ENCODE data around the gene MRS2.
A peak's percentile ranks its signal among the peaks of the same experiment; 100 is the strongest.
"Not testable (repeated sequence)": the region's sequence is repeated elsewhere in the genome, so short reads cannot be mapped to it uniquely, and the experiment has no call there.

MRS2 gene, protein sequence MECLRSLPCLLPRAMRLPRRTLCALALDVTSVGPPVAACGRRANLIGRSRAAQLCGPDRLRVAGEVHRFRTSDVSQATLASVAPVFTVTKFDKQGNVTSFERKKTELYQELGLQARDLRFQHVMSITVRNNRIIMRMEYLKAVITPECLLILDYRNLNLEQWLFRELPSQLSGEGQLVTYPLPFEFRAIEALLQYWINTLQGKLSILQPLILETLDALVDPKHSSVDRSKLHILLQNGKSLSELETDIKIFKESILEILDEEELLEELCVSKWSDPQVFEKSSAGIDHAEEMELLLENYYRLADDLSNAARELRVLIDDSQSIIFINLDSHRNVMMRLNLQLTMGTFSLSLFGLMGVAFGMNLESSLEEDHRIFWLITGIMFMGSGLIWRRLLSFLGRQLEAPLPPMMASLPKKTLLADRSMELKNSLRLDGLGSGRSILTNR

DNA sequence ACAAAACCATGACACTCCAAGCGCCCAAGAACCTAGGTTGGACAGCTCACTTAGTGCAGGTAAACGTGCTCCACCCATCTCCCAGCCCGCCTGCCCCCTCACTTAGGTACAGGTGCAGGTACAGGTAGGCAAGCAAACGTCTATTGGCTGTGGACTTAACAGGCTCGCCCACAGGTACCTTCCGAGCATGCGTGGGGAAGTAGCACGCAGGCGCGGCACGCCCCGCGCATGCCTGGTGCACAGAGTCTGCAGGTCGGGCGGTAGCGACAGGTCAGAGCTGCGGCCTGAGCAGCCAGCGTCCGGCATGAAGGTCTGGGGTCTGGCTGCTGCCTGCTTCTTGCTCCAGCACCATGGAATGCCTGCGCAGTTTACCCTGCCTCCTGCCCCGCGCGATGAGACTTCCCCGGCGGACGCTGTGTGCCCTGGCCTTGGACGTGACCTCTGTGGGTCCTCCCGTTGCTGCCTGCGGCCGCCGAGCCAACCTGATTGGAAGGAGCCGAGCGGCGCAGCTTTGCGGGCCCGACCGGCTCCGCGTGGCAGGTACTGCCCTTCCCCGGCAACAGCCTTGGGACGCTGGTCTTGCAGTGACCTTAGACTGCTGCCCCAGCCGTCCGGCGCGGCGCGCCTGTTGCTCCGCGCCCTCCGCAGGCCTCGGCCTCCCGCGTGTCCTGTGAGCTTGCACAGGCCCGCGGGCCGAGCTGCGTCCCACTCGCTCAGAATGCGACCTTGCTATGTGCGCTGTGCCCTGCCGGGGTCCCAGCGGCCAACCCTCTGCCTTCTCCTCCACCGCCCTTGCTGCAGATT is at the start of gene MRS2:
MRS2 (plus strand) TSS at position 240 of the 804 bp plus-strand sequence; CDS start at position 351, 111 bp downstream.
- DNase-seq, result peak; percentile 89

DNA sequence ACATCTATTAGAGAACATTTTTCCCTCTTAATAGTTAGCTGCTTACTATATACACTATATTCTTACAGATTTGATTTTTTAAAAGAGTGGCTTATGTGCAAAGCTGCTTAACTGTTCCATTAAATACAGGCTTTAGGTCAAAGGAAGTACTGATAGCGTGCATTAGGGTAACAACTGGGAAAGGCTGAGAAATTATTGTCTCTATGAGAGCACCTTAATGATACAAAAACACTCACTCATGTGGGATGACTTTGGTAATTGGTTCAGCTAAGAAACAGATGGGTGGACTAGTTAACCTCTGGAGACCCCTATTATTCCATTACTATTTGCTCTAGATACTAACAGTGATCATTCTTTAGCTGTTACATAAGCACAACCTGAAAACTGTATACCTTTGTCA is 48.9 kb upstream of the MRS2 start:
- DNase-seq, result no peak

DNA sequence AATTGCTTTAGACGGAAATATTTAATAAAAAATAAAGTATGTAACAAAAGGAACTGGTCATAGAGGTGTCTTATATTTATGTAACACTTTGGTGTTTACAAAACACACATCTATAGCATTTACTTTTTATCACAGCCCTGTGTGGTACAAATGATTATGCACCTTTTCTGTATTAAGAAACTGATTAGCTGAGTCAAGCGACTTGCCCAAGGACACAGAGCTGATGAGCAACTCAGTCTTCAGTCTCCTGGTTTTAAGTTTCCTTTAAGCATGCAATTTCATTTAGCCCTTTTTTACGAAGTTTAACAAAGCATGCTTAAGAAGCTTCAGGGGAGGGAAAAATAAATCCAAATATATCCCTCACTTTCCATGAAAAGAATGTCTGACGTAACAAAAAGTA is 47.3 kb upstream of the MRS2 start:
- no peak for DNase-seq

DNA sequence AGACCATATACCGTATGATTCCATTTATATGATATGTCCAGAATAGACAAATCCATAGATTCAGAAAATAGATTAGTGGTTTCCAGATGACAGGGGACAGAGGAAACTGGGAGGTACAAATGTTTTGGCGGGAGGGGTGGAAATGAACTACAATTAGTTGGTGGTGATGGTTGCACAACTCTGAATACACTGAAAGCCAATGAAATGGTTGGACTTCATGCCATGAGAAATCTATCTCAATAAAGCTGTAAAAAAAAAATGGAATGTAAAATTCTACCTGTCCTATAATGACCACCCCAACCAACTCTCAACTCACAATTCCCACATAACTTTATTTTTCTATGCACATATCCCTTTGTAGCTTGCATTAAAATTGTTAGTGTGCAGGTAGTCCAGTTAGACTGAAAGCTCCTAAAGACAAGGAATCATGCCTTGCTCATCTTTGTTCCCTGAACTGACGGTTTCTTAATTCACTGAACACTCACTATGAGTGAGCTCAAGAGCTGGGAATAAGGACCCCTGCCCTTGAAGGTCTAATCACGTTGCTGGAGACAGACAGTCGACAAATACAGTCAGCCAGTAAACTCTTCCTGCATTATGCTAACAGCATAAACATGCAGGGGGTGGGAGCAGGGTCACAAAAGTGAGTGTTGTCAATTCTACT is 46.3 kb upstream of the MRS2 start:
- no peak for DNase-seq

DNA sequence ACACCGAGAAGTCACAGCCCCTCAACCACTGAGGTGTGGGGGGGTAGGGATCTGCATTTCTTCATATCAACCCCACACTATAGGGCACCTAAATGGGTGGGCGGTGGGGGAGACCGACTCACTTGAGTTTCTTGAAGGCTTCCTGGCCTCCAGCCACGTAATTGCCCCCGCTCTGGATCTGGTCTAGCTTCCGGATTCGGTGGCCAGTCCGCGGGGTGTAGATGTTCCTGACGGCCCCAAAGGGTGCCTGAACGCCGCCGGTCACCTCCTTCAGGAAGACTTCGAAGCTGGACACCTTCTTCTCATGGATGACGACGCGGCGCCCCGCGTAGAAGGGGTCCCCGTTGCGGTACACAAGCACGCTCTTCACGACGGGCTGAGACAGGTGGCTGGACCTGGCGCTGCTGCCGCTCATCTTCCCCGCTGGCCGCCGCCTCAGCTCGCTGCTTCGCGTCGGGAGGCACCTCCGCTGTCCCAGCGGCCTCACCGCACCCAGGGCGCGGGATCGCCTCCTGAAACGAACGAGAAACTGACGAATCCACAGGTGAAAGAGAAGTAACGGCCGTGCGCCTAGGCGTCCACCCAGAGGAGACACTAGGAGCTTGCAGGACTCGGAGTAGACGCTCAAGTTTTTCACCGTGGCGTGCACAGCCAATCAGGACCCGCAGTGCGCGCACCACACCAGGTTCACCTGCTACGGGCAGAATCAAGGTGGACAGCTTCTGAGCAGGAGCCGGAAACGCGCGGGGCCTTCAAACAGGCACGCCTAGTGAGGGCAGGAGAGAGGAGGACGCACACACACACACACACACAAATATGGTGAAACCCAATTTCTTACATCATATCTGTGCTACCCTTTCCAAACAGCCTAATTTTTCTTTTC is 45.2 kb upstream of the MRS2 start, which contains the start of gene DCDC2:
DCDC2 (minus strand) TSS at position 724 of the 883 bp plus-strand sequence; CDS start at position 415, 309 bp downstream.
- DNase-seq, result no peak

DNA sequence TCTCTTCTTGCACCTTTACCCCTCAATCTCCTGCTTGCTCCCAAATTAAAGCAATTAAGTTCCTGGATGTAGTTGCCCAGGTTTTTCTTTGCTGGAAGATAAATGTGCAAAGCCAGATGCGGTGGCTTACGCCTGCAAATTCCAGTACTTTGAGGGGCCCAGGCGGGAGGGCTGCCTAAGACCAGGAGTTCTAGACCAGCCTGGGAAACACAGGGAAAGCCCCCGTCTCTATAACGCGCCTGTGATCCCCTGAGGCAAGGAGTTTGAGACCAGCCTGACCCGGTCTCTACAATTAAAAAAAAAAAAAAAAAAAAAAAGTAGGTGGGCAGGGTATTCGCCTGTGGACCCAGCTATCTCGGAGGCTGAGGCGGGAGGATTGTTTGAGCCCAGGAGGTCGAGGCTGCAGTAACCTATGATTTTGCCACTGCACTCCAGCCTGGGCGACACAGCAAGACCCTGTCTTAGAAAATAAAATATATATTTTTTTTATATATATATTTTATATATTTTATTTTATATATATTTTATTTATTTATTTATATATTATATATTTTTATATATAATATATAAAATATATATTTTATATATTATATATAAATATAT is 44.4 kb upstream of the MRS2 start:
- DNase-seq, result no peak

DNA sequence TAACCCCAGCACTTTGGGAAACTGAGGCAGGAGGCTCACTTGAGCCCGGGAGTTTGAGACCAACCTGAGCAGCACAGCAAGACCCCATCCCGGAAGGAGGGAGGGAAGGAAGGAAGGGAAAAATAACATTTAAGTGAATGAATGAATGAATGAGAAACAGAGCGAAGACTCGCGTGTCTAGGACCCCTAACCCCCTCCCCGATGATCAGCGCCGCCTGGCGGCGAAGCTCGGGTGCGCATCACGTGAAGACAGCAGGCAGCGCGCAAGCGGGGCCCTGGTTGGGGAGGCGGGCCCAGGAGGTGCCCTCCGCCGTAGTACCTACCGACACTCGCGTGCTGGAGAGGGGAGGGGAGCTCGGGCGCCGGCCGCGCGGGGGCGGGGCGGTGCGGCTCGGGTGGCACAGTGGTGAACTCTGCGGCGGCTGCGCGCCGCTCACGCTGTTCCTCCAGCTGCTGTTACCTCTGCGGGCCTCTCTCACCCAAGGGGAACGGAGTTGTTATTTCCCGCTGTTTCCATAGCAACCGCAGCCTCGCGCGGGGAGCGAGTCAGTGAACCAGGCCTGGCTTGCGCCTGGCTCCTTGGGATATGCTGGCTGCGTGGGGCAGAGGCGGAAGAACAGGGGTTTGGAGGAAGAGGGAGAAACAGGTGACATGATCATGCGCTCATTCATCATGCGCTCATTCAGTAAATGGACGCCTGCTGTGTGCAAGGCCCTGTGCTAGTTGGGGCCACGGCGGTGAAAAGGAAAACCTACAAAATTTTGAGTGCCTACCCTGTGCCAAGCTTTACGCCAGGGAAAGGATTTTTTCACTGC is 42.9 kb upstream of the MRS2 start:
- DNase-seq, result peak; percentile 97

DNA sequence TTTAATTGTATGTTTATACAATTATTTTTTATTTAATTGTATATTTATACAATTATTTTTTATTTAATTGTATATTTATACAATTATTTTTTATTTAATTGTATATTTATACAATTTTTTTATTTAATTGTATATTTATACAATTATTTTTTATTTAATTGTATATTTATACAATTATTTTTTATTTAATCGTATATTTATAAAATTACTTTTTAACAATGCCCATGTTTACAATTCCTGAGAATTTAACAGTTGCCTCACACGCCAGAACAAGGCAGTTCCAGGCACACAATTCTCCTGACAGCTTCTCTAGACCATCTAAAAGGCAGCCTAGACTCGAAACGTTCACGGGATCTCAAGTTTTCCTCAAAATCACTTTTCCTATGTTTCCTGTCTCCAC is 40.4 kb upstream of the MRS2 start:
- not testable (repeated sequence) for DNase-seq

DNA sequence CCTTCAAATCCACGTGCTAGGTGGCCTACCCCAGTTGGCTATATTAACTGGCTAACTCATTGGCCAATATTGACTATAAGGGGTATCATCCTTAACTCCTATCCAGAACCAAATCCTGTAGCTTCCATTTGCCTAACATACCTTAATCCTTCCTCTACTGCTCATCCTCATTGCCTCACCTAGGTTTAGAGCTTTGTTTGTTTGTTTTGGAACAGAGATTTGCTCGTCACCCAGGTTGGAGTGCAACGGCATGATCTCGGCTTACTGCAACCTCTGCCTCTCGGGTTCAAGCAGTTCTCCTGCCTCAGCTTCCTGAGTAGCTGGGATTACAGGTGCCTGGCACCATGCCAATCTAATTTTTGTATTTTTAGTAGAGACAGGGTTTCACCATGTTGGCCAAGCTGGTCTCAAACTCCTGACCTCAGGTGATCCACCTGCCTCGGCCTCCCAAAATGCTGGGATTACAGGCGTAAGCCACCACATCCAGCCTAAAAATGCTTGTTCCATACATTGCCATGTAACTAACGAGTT is 37.6 kb upstream of the MRS2 start:
- DNase-seq, result not testable (repeated sequence)

DNA sequence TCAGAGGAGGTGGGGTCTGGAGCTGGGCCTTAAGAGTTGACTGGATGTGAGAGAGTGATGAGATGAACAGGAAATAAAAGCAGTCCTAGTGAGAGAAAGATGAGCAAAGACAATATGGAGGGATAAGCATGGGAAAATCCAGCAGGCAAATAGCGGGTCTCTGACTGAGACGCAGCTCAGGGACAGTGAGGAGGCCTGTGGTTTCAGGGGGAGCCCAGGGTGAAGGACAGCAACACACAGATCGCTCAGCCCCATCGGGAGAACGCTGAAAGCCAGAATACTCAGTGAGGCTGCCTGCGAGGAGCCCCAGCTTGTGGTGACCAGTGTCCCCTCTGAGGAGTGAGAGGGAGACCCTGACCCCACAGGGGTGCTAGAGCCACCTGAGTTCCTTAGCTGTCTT is 28.1 kb upstream of the MRS2 start:
- no peak for DNase-seq

DNA sequence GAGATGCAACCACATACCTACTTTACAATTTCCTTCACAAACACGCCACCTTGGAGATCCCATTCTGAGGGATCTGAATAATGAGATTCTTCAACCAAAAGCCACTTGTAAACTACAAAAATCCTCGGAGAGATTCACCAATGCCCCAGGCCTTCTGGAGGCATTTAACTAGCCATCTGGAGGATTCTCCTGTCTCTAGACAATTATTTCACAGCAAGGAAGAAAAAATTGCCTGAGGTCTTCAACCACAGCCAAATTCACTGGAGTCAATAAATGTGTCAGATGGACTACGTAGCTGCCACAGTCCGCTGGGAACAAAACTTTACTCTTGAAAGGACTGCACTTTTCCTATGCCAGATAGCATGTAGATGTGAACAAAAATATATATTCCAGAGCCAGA is 25.9 kb upstream of the MRS2 start:
- no peak for DNase-seq

DNA sequence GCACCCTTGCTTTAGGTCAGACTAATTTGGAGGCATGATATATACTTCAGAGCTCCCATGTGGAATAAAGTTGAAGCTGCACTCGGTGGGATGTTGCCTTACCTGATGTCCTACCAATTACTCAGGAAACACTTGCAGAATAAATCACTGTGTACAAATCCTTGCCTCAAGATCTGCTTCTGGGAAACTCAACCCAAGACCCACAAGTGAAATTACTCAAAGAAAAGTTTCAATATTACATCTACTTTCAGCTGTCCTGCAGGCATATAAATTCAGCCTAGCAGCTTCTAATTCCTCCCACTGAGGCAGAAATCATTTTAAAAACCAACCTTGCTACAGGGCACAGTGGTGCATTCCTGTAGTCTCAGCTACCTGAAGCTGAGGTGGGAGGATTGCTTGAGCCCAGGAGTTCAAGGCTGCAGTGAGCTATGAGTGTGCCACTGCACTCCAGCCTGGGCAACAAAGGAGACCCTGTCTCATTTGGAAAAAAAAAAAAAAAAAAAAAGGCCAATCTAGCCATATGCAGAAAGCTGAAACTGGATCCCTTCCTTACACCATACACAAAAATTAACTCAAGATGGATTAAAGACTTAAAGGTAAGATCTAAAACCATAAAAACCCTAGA is 24.2 kb upstream of the MRS2 start:
- no peak for DNase-seq

DNA sequence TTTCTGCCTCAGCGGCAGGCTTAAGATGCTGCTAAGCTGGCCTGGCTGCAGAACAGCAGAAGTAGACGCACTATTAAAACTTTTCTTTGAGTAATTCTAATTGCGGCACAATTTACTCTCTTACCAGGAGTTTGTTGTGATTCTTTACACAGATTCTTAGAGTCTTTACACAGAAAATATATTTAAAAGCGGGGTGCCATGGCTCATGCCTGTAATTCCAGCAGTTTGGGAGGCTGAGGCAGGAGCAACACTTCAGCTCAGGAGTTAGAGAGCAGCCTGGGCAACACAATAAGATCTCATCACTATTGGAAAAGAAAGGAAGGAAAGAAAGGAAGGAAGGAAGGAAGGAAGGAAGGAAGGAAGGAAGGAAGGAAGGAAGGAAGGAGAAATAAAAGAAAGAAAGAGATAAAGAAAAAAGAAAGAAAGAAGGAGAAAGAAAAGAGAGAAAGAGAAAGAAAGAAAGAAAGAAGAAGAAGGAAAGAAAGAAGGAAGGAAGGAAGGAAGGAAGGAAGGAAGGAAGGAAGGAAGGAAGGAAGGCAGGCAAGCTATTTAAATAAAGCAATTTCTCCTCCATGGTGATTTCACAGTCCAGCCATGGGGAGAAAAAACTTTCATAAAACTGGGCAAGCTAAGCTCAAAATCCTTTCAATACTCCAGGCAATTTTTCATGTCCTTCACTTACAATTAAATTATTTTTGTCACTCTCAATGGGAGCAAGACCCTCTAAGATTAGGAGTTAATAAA is 21.1 kb upstream of the MRS2 start:
- no peak for DNase-seq

DNA sequence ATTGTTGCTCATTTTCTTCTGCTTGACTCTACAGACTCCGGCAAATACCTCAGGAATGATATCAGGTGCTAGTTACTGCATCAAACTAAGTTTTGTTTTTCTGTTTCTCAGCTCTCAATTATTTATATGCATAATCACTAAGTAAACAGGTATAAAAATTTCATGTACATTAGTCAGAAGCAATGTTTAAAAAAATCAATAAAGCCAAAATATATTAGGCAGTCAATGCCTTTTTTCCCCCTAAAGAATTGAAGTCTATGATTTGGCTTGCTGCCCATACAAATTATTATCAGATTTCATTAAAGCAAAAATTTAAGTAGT is 20.6 kb upstream of the MRS2 start:
- no peak for DNase-seq

DNA sequence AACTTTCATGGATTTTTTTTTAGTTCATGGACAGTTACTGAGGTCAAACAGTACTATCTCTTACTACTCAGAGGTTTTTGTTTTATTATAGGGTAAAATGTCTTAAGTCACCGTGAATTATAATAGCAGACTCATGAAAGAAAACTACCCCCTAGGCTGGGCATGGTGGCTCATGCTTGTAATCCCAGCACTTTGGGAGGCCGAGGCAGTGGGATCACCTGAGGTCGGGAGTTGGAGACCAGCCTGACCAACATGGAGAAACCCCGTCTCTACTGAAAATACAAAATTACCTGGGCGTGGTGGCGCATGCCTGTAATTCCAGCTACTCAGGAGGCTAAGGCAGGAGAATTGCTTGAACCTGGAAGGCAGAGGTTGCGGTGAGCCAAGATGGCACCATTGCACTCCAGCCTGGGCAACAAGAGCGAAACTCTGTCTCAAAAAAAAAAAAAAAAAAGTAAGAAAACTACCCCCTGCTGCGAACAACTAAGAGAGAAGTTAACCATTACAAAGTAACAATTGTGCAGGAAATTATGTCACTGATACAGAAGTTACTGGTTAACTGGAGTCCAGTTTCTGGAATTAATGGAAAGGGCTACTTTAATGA is 19.7 kb upstream of the MRS2 start:
- DNase-seq, result not testable (repeated sequence)

DNA sequence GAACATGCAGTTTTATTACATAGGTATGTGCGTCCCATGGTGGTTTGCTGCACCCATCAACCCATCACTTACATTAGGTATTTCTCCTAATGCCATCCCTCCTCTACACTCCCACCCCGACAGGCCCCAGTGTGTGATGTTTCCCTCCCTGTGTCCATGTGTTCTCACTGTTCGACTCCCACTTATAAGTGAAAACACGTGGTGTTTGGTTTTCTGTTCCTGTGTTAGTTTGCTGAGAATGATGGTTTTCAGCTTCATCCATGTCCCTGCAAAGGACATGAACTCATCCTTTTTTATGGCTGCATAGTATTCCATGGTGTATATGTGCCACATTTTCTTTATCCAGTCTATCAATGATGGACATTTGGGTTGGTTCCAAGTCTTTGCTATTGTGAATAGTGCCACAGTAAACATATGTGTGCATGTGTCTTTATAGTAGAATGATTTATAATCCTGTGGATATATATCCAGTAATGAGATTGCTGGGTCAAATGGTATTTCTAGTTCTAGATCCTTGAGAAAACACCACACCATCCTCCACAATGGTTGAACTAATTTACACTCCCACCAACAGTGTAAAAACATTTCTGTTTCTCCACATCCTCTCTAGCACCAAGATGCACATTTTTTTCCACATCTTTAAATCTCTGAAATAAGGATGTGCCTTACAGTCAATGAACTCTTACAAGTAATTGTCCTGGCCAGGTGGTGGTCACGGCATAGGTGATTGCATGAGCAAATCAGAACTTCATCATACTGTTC is 18.2 kb upstream of the MRS2 start:
- DNase-seq, result not testable (repeated sequence)

DNA sequence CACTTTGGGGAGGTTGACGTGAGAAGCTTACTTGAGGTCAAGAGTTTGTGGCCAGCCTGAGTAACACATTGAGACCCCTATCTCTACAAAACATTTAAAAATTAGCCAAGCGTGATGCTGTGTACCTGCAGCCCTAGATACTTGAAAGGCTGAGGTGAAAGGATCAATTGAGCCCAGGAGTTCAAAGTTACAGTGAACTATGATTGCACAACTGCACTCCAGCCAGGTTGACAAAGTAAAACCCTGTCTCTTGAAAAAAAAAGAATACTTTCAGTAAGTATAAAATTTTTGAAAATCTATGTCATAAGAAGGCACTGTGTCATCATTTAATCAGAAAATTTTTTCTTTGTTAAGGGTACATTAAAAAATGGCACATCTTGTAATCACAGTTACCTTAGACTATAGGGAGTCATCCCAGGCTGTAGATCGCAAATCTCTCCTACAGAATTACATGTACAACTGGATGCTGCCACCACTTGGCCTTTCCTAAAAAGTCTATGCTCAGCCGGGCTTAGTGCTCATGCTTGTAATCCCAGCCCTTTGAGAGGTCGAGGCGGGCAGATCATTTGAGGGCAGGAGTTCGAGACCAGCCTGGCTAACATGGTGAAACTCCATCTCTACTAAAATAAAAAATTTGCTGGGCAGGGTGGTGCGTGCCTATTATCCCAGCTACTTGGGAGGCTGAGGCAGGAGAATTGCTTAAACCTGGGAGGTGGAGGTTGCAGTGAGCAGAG is 17.0 kb upstream of the MRS2 start:
- DNase-seq, result no peak

DNA sequence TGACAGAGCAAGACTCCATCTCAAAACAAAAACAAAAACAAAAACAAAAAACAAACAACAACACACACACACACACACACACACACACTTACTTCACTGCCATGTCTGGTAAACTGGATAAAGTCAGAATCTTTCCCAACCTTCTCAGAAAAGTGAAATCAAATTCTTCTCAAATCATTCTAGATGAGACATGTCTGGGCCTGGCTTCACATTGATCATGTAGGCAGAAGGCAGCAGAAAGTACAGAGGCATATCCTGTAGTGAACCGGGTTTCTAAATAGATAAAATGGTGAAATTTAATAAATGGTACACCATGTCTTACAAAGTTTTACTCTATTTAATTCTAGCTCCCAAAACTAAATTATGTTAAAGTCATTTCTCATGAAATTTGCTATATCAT is 14.9 kb upstream of the MRS2 start:
- no peak for DNase-seq

Measured in COR-L47 (cell line).